Osteocyte (in vitro differentiated cells): ENCODE measurements around the gene UMODL1. TPM values are rescaled to one million over a fixed set of nuclear protein-coding genes. Genes with fewer than 3 reads are reported as not detected.

Source experiments
- DNase-seq: peaks from one replicate; pipeline ENCODE4 v3.0.0; 2021; ENCODE audit warnings: mixed read lengths; ENCODE audit not compliant: unreplicated experiment; ENCODE audit errors: extremely low spot score
- H3K27ac Mint-ChIP-seq: one replicate; pipeline ENCODE4 v1.8.0; 2021; ENCODE audit warnings: mild to moderate bottlenecking, mixed read lengths; ENCODE audit not compliant: unreplicated experiment
- H3K27me3 Mint-ChIP-seq: one replicate; pipeline ENCODE4 v1.8.0; 2021; ENCODE audit warnings: mixed read lengths; ENCODE audit not compliant: unreplicated experiment
- H3K36me3 Mint-ChIP-seq: one replicate; pipeline ENCODE4 v1.8.0; 2021; ENCODE audit warnings: mixed read lengths; ENCODE audit not compliant: unreplicated experiment
- H3K4me1 Mint-ChIP-seq: one replicate; pipeline ENCODE4 v1.8.0; 2021; ENCODE audit warnings: mixed read lengths; ENCODE audit not compliant: unreplicated experiment
- H3K4me3 Mint-ChIP-seq: one replicate; pipeline ENCODE4 v1.8.0; 2021; ENCODE audit warnings: mild to moderate bottlenecking, moderate library complexity, mixed read lengths; ENCODE audit not compliant: unreplicated experiment
- H3K9me3 Mint-ChIP-seq: one replicate; pipeline ENCODE4 v1.8.0; 2021; ENCODE audit warnings: mixed read lengths; ENCODE audit not compliant: unreplicated experiment
- CTCF ChIP-seq: fragments of 200-600 bp; sonication (generic); IDR thresholded peaks from 2 replicates; pipeline ENCODE4 v1.5.0; 2021; ENCODE audit warnings: antibody characterized with exemption, mild to moderate bottlenecking, moderate library complexity
- total RNA-seq: library from RNA; stranded (reverse); gene quantifications from 2 replicates; pipeline ENCODE4 v1.2.1, GENCODE V29; 2021

UMODL1 gene
- total RNA-seq, 1 donor from 2014 or later: not detected

GRCh38 chr21:42038826-42039425 is 32.2 kb upstream of the UMODL1 start:
- peaks cover 34% of the 10 kb centered on the region for H3K4me1 Mint-ChIP-seq
- H3K36me3 Mint-ChIP-seq: no peaks in the 10 kb centered on the region
- peak overlapping the region; percentile 84 for H3K27ac Mint-ChIP-seq
- no peak for DNase-seq
- peaks cover 5% of the 10 kb centered on the region for H3K9me3 Mint-ChIP-seq
- H3K27me3 Mint-ChIP-seq: no peaks in the 10 kb centered on the region
- no peak for TF ChIP-seq CTCF
- no peak overlapping the region for H3K4me3 Mint-ChIP-seq

GRCh38 chr21:42039470-42039901 is 31.6 kb upstream of the UMODL1 start:
- Mint-ChIP-seq H3K4me1 (peaks cover 34% of the 10 kb centered on the region), H3K36me3 (no peaks in the 10 kb centered on the region), H3K4me3 (no peak overlapping the region), H3K27ac (peak overlapping the region; percentile 84), H3K9me3 (peaks cover 5% of the 10 kb centered on the region), H3K27me3 (no peaks in the 10 kb centered on the region)
- TF ChIP-seq CTCF: no peak
- DNase-seq: no peak

GRCh38 chr21:42039911-42040351 is 31.2 kb upstream of the UMODL1 start:
- H3K4me3 Mint-ChIP-seq: no peak overlapping the region
- peaks cover 5% of the 10 kb centered on the region for H3K9me3 Mint-ChIP-seq
- no peaks in the 10 kb centered on the region for H3K27me3 Mint-ChIP-seq
- TF ChIP-seq CTCF: no peak
- no peaks in the 10 kb centered on the region for H3K36me3 Mint-ChIP-seq
- peaks cover 34% of the 10 kb centered on the region for H3K4me1 Mint-ChIP-seq
- peak overlapping the region; percentile 84 for H3K27ac Mint-ChIP-seq
- DNase-seq: no peak

GRCh38 chr21:42040411-42041180 is 30.5 kb upstream of the UMODL1 start:
- DNase-seq: no peak
- Mint-ChIP-seq H3K9me3 (peaks cover 5% of the 10 kb centered on the region), H3K36me3 (no peaks in the 10 kb centered on the region), H3K27me3 (no peaks in the 10 kb centered on the region), H3K27ac (peak overlapping the region; percentile 84), H3K4me3 (no peak overlapping the region), H3K4me1 (peaks cover 34% of the 10 kb centered on the region)
- TF ChIP-seq CTCF: no peak

GRCh38 chr21:42041246-42041645 is 29.9 kb upstream of the UMODL1 start:
- peaks cover 5% of the 10 kb centered on the region for H3K9me3 Mint-ChIP-seq
- no peaks in the 10 kb centered on the region for H3K36me3 Mint-ChIP-seq
- no peak overlapping the region for H3K4me3 Mint-ChIP-seq
- no peak for DNase-seq
- peaks cover 34% of the 10 kb centered on the region for H3K4me1 Mint-ChIP-seq
- H3K27ac Mint-ChIP-seq: peak overlapping the region; percentile 84
- TF ChIP-seq CTCF: no peak
- no peaks in the 10 kb centered on the region for H3K27me3 Mint-ChIP-seq
